SK-N-SH treated with all-trans-retinoic acid at 6 μM for 48 hours (cell line): ENCODE measurements around the gene ALK.

Experiments used
- ATAC-seq: fragments of 200-7000 bp; cut with Tn5 transposase; 3 replicates; pipeline ENCODE4 v1.9.1; 2020; ENCODE audit warnings: mild to moderate bottlenecking, moderate library complexity
- ARNTL ChIP-seq: fragments of 450-650 bp; formaldehyde crosslinking; IDR thresholded peaks from 2 replicates; pipeline ENCODE4 v1.5.0; 2020; ENCODE audit warnings: low read depth, mild to moderate bottlenecking, moderate library complexity, borderline replicate concordance
- BACH2 ChIP-seq: fragments of 250-450 bp; sonication (Bioruptor Pico); IDR thresholded peaks from 2 replicates; pipeline ENCODE4 v1.9.0; 2021; ENCODE audit warnings: mild to moderate bottlenecking, borderline replicate concordance
- CSDC2 ChIP-seq: fragments of 250-450 bp; sonication (Bioruptor Pico); IDR thresholded peaks from 2 replicates; pipeline ENCODE4 v1.5.0; 2020; ENCODE audit warnings: mild to moderate bottlenecking, moderate library complexity
- ESRRG ChIP-seq: fragments of 250-450 bp; sonication (Bioruptor Pico); IDR thresholded peaks from 2 replicates; pipeline ENCODE4 v1.6.1; 2021; ENCODE audit warnings: mild to moderate bottlenecking
- GLIS3 ChIP-seq: fragments of 250-450 bp; sonication (Bioruptor Pico); IDR thresholded peaks from 2 replicates; pipeline ENCODE4 v1.5.0; 2020; ENCODE audit warnings: mild to moderate bottlenecking, moderate library complexity
- OSR1 ChIP-seq: fragments of 250-450 bp; sonication (Bioruptor Pico); IDR thresholded peaks from 2 replicates; pipeline ENCODE4 v1.8.0; 2022; ENCODE audit warnings: moderate library complexity, mild to moderate bottlenecking, inconsistent platforms
- PATZ1 ChIP-seq: fragments of 250-450 bp; sonication (Bioruptor Pico); IDR thresholded peaks from 2 replicates; pipeline ENCODE4 v1.8.0; 2020; ENCODE audit warnings: mild to moderate bottlenecking, moderate library complexity, borderline replicate concordance
- POU6F1 ChIP-seq: fragments of 250-450 bp; sonication (Bioruptor Pico); IDR thresholded peaks from 2 replicates; pipeline ENCODE4 v1.8.0; 2021; ENCODE audit warnings: low read depth, mild to moderate bottlenecking, moderate library complexity, borderline replicate concordance
- RARB ChIP-seq: fragments of 250-450 bp; sonication (Bioruptor Pico); IDR thresholded peaks from 2 replicates; pipeline ENCODE4 v1.8.0; 2021; ENCODE audit warnings: mild to moderate bottlenecking, moderate library complexity
- SNAI2 ChIP-seq: fragments of 250-450 bp; sonication (Bioruptor Pico); IDR thresholded peaks from 2 replicates; pipeline ENCODE4 v1.5.0; 2020; ENCODE audit warnings: mild to moderate bottlenecking, moderate library complexity
- TOX ChIP-seq: fragments of 250-450 bp; sonication (Bioruptor Pico); IDR thresholded peaks from 2 replicates; pipeline ENCODE4 v1.8.0; 2021; ENCODE audit warnings: mild to moderate bottlenecking, moderate library complexity, borderline replicate concordance
- ZC3H10 ChIP-seq: fragments of 250-450 bp; sonication (Bioruptor Pico); IDR thresholded peaks from 2 replicates; pipeline ENCODE4 v1.5.1; 2021; ENCODE audit warnings: mild to moderate bottlenecking, moderate library complexity
- ZFP3 ChIP-seq: fragments of 250-450 bp; sonication (Bioruptor Pico); IDR thresholded peaks from 2 replicates; pipeline ENCODE4 v1.5.0; 2020; ENCODE audit warnings: mild to moderate bottlenecking, moderate library complexity
- ZFP30 ChIP-seq: fragments of 450-650 bp; formaldehyde crosslinking; IDR thresholded peaks from 2 replicates; pipeline ENCODE4 v1.5.0; 2022; ENCODE audit warnings: mild to moderate bottlenecking, moderate library complexity
- ZNF565 ChIP-seq: fragments of 450-650 bp; formaldehyde crosslinking; conservative IDR thresholded peaks from 2 replicates; pipeline ENCODE4 v1.5.0; 2020; ENCODE audit warnings: low read depth, mild to moderate bottlenecking, moderate library complexity
- ZNF70 ChIP-seq: fragments of 450-650 bp; formaldehyde crosslinking; IDR thresholded peaks from 2 replicates; pipeline ENCODE4 v1.5.0; 2020; ENCODE audit warnings: mild to moderate bottlenecking, moderate library complexity
- ZNF8 ChIP-seq: fragments of 450-650 bp; formaldehyde crosslinking; IDR thresholded peaks from 2 replicates; pipeline ENCODE4 v1.5.0; 2020; ENCODE audit warnings: mild to moderate bottlenecking, moderate library complexity
- TF ChIP-seq, protein P1 (sequence below): fragments of 250-450 bp; sonication (Bioruptor Pico); IDR thresholded peaks from 2 replicates; pipeline ENCODE4 v1.5.0; 2020; ENCODE audit warnings: mild to moderate bottlenecking, moderate library complexity
- TF ChIP-seq, protein P2 (sequence below): fragments of 250-450 bp; sonication (Bioruptor Pico); IDR thresholded peaks from 2 replicates; pipeline ENCODE4 v1.5.1; 2020; ENCODE audit warnings: low read depth, mild to moderate bottlenecking, moderate library complexity

ALK gene

GRCh38 chr2:29218071-29218470, 703.3 kb downstream of the ALK start:
- TF ChIP-seq ARNTL (CRISPR knock-in tag), result no peak
- no peak for TF ChIP-seq POU6F1 (CRISPR knock-in tag)
- TF ChIP-seq RARB, result no peak
- no peak for TF ChIP-seq ZNF565
- TF ChIP-seq CSDC2 (CRISPR knock-in tag), result no peak
- TF ChIP-seq, protein P1, sequence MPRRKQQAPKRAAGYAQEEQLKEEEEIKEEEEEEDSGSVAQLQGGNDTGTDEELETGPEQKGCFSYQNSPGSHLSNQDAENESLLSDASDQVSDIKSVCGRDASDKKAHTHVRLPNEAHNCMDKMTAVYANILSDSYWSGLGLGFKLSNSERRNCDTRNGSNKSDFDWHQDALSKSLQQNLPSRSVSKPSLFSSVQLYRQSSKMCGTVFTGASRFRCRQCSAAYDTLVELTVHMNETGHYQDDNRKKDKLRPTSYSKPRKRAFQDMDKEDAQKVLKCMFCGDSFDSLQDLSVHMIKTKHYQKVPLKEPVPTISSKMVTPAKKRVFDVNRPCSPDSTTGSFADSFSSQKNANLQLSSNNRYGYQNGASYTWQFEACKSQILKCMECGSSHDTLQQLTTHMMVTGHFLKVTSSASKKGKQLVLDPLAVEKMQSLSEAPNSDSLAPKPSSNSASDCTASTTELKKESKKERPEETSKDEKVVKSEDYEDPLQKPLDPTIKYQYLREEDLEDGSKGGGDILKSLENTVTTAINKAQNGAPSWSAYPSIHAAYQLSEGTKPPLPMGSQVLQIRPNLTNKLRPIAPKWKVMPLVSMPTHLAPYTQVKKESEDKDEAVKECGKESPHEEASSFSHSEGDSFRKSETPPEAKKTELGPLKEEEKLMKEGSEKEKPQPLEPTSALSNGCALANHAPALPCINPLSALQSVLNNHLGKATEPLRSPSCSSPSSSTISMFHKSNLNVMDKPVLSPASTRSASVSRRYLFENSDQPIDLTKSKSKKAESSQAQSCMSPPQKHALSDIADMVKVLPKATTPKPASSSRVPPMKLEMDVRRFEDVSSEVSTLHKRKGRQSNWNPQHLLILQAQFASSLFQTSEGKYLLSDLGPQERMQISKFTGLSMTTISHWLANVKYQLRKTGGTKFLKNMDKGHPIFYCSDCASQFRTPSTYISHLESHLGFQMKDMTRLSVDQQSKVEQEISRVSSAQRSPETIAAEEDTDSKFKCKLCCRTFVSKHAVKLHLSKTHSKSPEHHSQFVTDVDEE, result no peak
- TF ChIP-seq ZFP30 (CRISPR knock-in tag), result no peak
- TF ChIP-seq ZFP3, result no peak
- no peak for TF ChIP-seq TOX
- no peak for TF ChIP-seq SNAI2 (CRISPR knock-in tag)
- no peak for TF ChIP-seq PATZ1
- no peak for TF ChIP-seq ZNF70 (CRISPR knock-in tag)
- TF ChIP-seq, protein P2, sequence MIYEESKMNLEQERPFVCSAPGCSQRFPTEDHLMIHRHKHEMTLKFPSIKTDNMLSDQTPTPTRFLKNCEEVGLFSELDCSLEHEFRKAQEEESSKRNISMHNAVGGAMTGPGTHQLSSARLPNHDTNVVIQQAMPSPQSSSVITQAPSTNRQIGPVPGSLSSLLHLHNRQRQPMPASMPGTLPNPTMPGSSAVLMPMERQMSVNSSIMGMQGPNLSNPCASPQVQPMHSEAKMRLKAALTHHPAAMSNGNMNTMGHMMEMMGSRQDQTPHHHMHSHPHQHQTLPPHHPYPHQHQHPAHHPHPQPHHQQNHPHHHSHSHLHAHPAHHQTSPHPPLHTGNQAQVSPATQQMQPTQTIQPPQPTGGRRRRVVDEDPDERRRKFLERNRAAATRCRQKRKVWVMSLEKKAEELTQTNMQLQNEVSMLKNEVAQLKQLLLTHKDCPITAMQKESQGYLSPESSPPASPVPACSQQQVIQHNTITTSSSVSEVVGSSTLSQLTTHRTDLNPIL (CRISPR knock-in tag), result no peak
- TF ChIP-seq OSR1 (CRISPR knock-in tag), result no peak
- no peak for TF ChIP-seq ESRRG (CRISPR knock-in tag)
- ATAC-seq, result no peak

GRCh38 chr2:29216609-29216909, 704.8 kb downstream of the ALK start:
- no peak for ATAC-seq

More at GRCh38 chr2:29216609-29216909, 704.8 kb downstream of the ALK start:
- TF ChIP-seq BACH2 (CRISPR knock-in tag), result no peak
- TF ChIP-seq ESRRG (CRISPR knock-in tag), result no peak
- no peak for TF ChIP-seq ZNF70 (CRISPR knock-in tag)
- no peak for TF ChIP-seq RARB
- no peak for TF ChIP-seq SNAI2 (CRISPR knock-in tag)
- TF ChIP-seq ZNF8, result no peak
- TF ChIP-seq, protein P2 (CRISPR knock-in tag), result no peak
- no peak for TF ChIP-seq ZC3H10 (CRISPR knock-in tag)
- TF ChIP-seq GLIS3 (CRISPR knock-in tag), result no peak
- no peak for TF ChIP-seq ARNTL (CRISPR knock-in tag)
- no peak for TF ChIP-seq OSR1 (CRISPR knock-in tag)
- TF ChIP-seq ZNF565, result no peak
- TF ChIP-seq PATZ1, result no peak
- TF ChIP-seq TOX, result no peak
- no peak for TF ChIP-seq CSDC2 (CRISPR knock-in tag)
- TF ChIP-seq, protein P1, result no peak
- TF ChIP-seq ZFP30 (CRISPR knock-in tag), result no peak
